ENCODE data around the gene PTPRH. TPM values are rescaled to one million over a fixed set of nuclear protein-coding genes. Genes with fewer than 3 reads are reported as not detected.

The PTPRH gene
- total RNA-seq, 1 donor from 2014 or later = 1.1 TPM

- Histone ChIP-seq H3K27ac (replicated peaks) (no peak overlapping the region), H3K36me3 (no peaks in the 10 kb centered on the region), H3K27me3 (ENCODE audit: low read depth) (no peaks in the 10 kb centered on the region), H3K9me3 (replicated peaks) (no peaks in the 10 kb centered on the region), H3K4me1 (no peaks in the 10 kb centered on the region), H3K4me3 (no peak overlapping the region)
- no peak for DNase-seq
- TF ChIP-seq CTCF (IDR thresholded peaks at IDR 0.05; ENCODE audit: borderline replicate concordance) = no peak
- intact Hi-C loops (cut with micrococcal nuclease) = no loop called here
Measured at GRCh38 chr19:55197528-55197927, 11.8 kb downstream of the PTPRH start.

GRCh38 chr19:55196803-55197202 lies 12.5 kb downstream of the PTPRH start:
- DNase-seq = no peak
- TF ChIP-seq CTCF (IDR thresholded peaks at IDR 0.05; ENCODE audit: borderline replicate concordance) = no peak
- Histone ChIP-seq H3K4me1 (no peaks in the 10 kb centered on the region), H3K36me3 (no peaks in the 10 kb centered on the region), H3K27ac (replicated peaks) (no peak overlapping the region), H3K9me3 (replicated peaks) (no peaks in the 10 kb centered on the region), H3K27me3 (ENCODE audit: low read depth) (no peaks in the 10 kb centered on the region), H3K4me3 (no peak overlapping the region)
- intact Hi-C loops (cut with micrococcal nuclease) = no loop called here

GRCh38 chr19:55193481-55193880 lies 15.8 kb downstream of the PTPRH start:
- no peak overlapping the region for H3K4me3 ChIP-seq
- TF ChIP-seq CTCF (IDR thresholded peaks at IDR 0.05; ENCODE audit: borderline replicate concordance) = no peak
- H3K27me3 ChIP-seq (ENCODE audit: low read depth) = peaks cover 9% of the 10 kb centered on the region
- intact Hi-C loops (cut with micrococcal nuclease) = no loop called here
- no peak for DNase-seq
- no peak overlapping the region for H3K27ac ChIP-seq (replicated peaks)
- no peaks in the 10 kb centered on the region for H3K36me3 ChIP-seq
- no peaks in the 10 kb centered on the region for H3K9me3 ChIP-seq (replicated peaks)
- H3K4me1 ChIP-seq = no peaks in the 10 kb centered on the region

DNA sequence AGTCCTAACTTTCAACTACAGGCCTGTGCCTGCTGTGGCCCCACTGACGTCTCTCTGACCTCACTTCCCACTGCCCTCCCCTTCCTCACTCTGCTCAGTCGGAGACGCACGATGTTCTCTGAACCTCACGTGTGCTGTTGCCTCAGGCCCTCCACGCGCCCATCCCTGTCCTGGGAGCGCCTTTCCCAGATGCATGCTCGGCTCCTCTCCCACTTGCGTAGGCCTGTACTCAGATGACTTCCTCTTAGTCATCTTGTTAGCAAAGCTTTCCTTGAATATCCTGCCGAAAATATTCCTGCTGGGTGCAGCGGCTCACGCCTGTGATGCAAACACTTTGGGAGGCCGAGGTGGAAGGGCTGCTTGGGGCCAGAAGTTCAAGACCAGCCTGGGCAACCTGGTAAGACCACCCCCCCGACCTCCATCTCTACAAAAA lies 19.9 kb downstream of the PTPRH start:
- DNase-seq = peak; percentile 30
- Histone ChIP-seq H3K36me3 (no peaks in the 10 kb centered on the region), H3K4me1 (no peaks in the 10 kb centered on the region), H3K27me3 (ENCODE audit: low read depth) (peaks cover 29% of the 10 kb centered on the region), H3K9me3 (replicated peaks) (no peaks in the 10 kb centered on the region), H3K27ac (replicated peaks) (peak overlapping the region; percentile 38), H3K4me3 (no peak overlapping the region)
- intact Hi-C loops (cut with micrococcal nuclease) = no loop called here
- no peak for TF ChIP-seq CTCF (IDR thresholded peaks at IDR 0.05; ENCODE audit: borderline replicate concordance)

- TF ChIP-seq CTCF (IDR thresholded peaks at IDR 0.05; ENCODE audit: borderline replicate concordance) = no peak
- Histone ChIP-seq H3K4me3 (no peak overlapping the region), H3K4me1 (no peaks in the 10 kb centered on the region), H3K36me3 (no peaks in the 10 kb centered on the region), H3K27ac (replicated peaks) (no peak overlapping the region), H3K9me3 (replicated peaks) (no peaks in the 10 kb centered on the region), H3K27me3 (ENCODE audit: low read depth) (peaks cover 37% of the 10 kb centered on the region)
- intact Hi-C loops (cut with micrococcal nuclease) = no loop called here
- DNase-seq = no peak
Measured at GRCh38 chr19:55188625-55189024, 20.7 kb downstream of the PTPRH start.

DNA sequence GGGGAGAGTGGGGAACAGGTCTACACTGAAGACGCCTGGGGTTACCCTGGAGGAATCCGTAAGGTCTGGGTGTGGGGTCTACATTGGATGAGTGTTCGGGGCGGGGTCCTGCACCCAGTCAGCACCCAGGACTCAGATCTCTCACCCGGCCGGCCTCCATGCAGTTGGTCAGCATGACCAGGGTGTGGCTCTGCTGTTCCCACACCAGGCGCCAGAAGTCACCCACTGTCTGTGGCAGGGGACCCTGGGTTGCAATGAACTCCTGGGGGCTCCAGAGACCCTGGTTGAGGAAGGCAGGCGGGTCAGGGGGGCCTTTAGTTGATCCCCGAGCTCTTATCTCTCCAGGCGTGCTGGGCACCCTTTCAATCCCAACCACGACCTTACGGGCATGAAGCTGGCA lies 23.2 kb downstream of the PTPRH start:
- Histone ChIP-seq H3K4me1 (no peaks in the 10 kb centered on the region), H3K27ac (replicated peaks) (no peak overlapping the region), H3K9me3 (replicated peaks) (no peaks in the 10 kb centered on the region), H3K27me3 (ENCODE audit: low read depth) (peaks cover 57% of the 10 kb centered on the region), H3K4me3 (no peak overlapping the region), H3K36me3 (no peaks in the 10 kb centered on the region)
- no peak for DNase-seq
- intact Hi-C loops (cut with micrococcal nuclease) = no loop called here
- no peak for TF ChIP-seq CTCF (IDR thresholded peaks at IDR 0.05; ENCODE audit: borderline replicate concordance)

Measured in left ventricle myocardium inferior (tissue), 1 donor.